ENCODE measurements around the gene MYCN. TPM values are rescaled to one million over a fixed set of nuclear protein-coding genes. Genes with fewer than 3 reads are reported as not detected.

The MYCN gene
- total RNA-seq, 1 experiment from 2014 or later = 8.7 TPM

- H3K4me1 Mint-ChIP-seq (ENCODE audit: low read depth, unreplicated experiment) = no peaks in the 10 kb centered on the region
- no peak for DNase-seq
- TF ChIP-seq, protein P1, sequence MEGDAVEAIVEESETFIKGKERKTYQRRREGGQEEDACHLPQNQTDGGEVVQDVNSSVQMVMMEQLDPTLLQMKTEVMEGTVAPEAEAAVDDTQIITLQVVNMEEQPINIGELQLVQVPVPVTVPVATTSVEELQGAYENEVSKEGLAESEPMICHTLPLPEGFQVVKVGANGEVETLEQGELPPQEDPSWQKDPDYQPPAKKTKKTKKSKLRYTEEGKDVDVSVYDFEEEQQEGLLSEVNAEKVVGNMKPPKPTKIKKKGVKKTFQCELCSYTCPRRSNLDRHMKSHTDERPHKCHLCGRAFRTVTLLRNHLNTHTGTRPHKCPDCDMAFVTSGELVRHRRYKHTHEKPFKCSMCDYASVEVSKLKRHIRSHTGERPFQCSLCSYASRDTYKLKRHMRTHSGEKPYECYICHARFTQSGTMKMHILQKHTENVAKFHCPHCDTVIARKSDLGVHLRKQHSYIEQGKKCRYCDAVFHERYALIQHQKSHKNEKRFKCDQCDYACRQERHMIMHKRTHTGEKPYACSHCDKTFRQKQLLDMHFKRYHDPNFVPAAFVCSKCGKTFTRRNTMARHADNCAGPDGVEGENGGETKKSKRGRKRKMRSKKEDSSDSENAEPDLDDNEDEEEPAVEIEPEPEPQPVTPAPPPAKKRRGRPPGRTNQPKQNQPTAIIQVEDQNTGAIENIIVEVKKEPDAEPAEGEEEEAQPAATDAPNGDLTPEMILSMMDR (IDR thresholded peaks at IDR 0.05; ENCODE audit: unreplicated experiment) = no peak
- H3K4me3 Mint-ChIP-seq (ENCODE audit: low read depth, unreplicated experiment) = no peak overlapping the region
- peaks cover 9% of the 10 kb centered on the region for H3K27me3 Mint-ChIP-seq (ENCODE audit: unreplicated experiment)
- no peak overlapping the region for H3K27ac Mint-ChIP-seq (ENCODE audit: unreplicated experiment)
- no peaks in the 10 kb centered on the region for H3K9me3 Mint-ChIP-seq (ENCODE audit: low read depth, unreplicated experiment)
- CTCF ChIA-PET = no interaction called here
- intact Hi-C loops (cut with micrococcal nuclease; ENCODE audit: unreplicated experiment) = no loop called here
- BruUV-seq (replicated peaks) = no TSS peak
- H3K36me3 Mint-ChIP-seq (ENCODE audit: insufficient read depth, unreplicated experiment) = no peaks in the 10 kb centered on the region
These were observed 8.9 kb upstream of the MYCN start for GRCh38 chr2:15931319-15931890.

DNA sequence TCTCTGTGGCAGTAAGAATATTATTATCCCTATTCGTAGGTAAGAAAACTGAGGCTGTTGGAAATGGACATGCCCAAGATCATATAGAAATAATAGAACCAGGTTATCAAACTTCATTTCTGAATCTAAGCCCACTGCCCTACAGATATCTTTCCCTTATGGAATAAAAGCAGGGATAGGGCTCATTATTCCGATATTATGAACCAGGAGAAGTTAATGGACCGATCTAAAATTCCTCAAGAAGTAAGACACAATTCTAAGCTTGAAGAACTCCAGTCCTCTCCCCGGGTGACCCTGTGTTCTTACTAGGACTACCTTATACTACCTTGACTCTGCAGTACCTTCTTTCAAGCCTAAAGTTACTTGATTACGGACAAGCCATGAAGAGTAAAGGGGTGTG, 8.4 kb upstream of the MYCN start:
- DNase-seq = no peak
- Mint-ChIP-seq H3K27ac (ENCODE audit: unreplicated experiment) (no peak overlapping the region), H3K27me3 (ENCODE audit: unreplicated experiment) (peaks cover 9% of the 10 kb centered on the region), H3K4me3 (ENCODE audit: low read depth, unreplicated experiment) (no peak overlapping the region), H3K4me1 (ENCODE audit: low read depth, unreplicated experiment) (no peaks in the 10 kb centered on the region), H3K9me3 (ENCODE audit: low read depth, unreplicated experiment) (no peaks in the 10 kb centered on the region), H3K36me3 (ENCODE audit: insufficient read depth, unreplicated experiment) (no peaks in the 10 kb centered on the region)
- intact Hi-C loops (cut with micrococcal nuclease; ENCODE audit: unreplicated experiment) = no loop called here
- BruUV-seq (replicated peaks) = no TSS peak
- CTCF ChIA-PET = no interaction called here
- TF ChIP-seq, protein P1 (IDR thresholded peaks at IDR 0.05; ENCODE audit: unreplicated experiment) = no peak

DNA sequence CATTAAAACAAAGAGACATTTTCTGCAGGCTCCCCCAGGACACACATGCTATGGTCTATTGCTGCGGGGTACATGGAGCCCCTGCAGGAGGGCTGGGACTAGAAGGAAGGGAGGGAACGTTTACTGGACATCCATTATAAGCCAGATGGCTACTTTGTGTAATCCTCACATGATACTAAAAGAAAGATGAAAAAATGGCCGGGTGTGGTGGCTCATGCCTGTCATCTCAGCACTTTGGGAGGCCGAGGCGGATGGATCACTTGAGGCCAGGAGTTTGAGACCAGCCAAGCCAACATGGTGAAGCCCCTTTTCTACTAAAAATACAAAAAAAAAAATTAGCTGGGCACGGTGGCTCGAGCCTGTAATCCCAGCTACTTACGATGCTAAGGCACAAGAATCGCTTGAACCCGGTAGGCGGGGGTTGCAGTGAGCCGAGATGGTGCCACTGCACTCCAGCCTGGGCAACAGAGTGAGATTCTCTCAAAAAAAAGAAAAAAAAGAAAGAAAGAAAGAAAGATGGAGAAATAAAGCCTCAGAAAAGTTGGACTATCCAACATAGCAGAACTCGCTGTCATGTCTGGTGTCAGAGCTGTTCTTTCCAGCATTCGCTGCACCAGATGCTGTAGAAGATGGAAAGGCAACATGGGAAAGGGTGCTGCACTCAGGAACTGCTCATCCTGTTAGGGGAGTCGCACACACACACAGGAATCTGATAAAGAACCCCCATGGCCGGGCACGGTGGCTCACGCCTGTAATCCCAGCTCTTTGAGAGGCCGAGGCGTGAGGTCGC, 7.8 kb upstream of the MYCN start:
- TF ChIP-seq, protein P1 (IDR thresholded peaks at IDR 0.05; ENCODE audit: unreplicated experiment) = no peak
- Mint-ChIP-seq H3K27me3 (ENCODE audit: unreplicated experiment) (peaks cover 4% of the 10 kb centered on the region), H3K9me3 (ENCODE audit: low read depth, unreplicated experiment) (no peaks in the 10 kb centered on the region), H3K27ac (ENCODE audit: unreplicated experiment) (no peak overlapping the region), H3K4me3 (ENCODE audit: low read depth, unreplicated experiment) (no peak overlapping the region), H3K36me3 (ENCODE audit: insufficient read depth, unreplicated experiment) (no peaks in the 10 kb centered on the region), H3K4me1 (ENCODE audit: low read depth, unreplicated experiment) (no peaks in the 10 kb centered on the region)
- intact Hi-C loops (cut with micrococcal nuclease; ENCODE audit: unreplicated experiment) = no loop called here
- BruUV-seq (replicated peaks) = no TSS peak
- CTCF ChIA-PET = no interaction called here
- no peak for DNase-seq

GRCh38 chr2:15933184-15933845, 7.0 kb upstream of the MYCN start:
- intact Hi-C loops (cut with micrococcal nuclease; ENCODE audit: unreplicated experiment) = no loop called here
- CTCF ChIA-PET = interaction anchor here (0.6 kb wide), 1 partner anchor 122 kb away, joined by 3 read pairs; no protein-coding TSS in a partner anchor
- H3K9me3 Mint-ChIP-seq (ENCODE audit: low read depth, unreplicated experiment) = no peaks in the 10 kb centered on the region

More at GRCh38 chr2:15933184-15933845, 7.0 kb upstream of the MYCN start:
- Mint-ChIP-seq H3K27ac (ENCODE audit: unreplicated experiment) (no peak overlapping the region), H3K4me3 (ENCODE audit: low read depth, unreplicated experiment) (no peak overlapping the region), H3K27me3 (ENCODE audit: unreplicated experiment) (no peaks in the 10 kb centered on the region), H3K4me1 (ENCODE audit: low read depth, unreplicated experiment) (no peaks in the 10 kb centered on the region), H3K36me3 (ENCODE audit: insufficient read depth, unreplicated experiment) (no peaks in the 10 kb centered on the region)
- DNase-seq = no peak
- no TSS peak for BruUV-seq (replicated peaks)
- TF ChIP-seq, protein P1 (IDR thresholded peaks at IDR 0.05; ENCODE audit: unreplicated experiment) = no peak
